Left lung (tissue), 10 donors: ENCODE measurements around the gene NUMB. TPM values are rescaled to one million over a fixed set of nuclear protein-coding genes. Genes with fewer than 3 reads are reported as not detected.

Source experiments
- ATAC-seq: fragments of 200-7000 bp; cut with Tn5 transposase; one replicate; pipeline ENCODE4 v1.9.1; 2020; ENCODE audit warnings: moderate library complexity
- DNase-seq, 4 donors: peaks; one replicate each; pipeline ENCODE4 v3.0.0-alpha.2; 2013 to 2020
- H3K27ac ChIP-seq, 2 donors: fragments of 200-600 bp; sonication (generic) in 1 of 2; one replicate each; pipeline versions ENCODE4 v1.5.0 to v1.8.0; 2020 to 2021
- H3K27me3 ChIP-seq, 2 donors: fragments of 200-600 bp; sonication (generic) in 1 of 2; one replicate each; pipeline versions ENCODE4 v1.5.0 to v1.8.0; 2020 to 2021
- H3K36me3 ChIP-seq, 2 donors: fragments of 200-600 bp; sonication (generic) in 1 of 2; one replicate each; pipeline versions ENCODE4 v1.5.0 to v1.8.0; 2020 to 2021
- H3K4me1 ChIP-seq, 2 donors: fragments of 200-600 bp; one replicate each; pipeline ENCODE4 v1.8.0; 2021
- H3K4me3 ChIP-seq, 2 donors: fragments of 200-600 bp; sonication (generic) in 1 of 2; one replicate each; pipeline versions ENCODE4 v1.5.0 to v1.8.0; 2020 to 2021; ENCODE audit warnings: mild to moderate bottlenecking in 1 of 2
- H3K9me3 ChIP-seq, 2 donors: fragments of 200-600 bp; sonication (generic) in 1 of 2; one replicate each; pipeline versions ENCODE4 v1.5.0 to v1.8.0; 2020 to 2021
- CTCF ChIP-seq, 2 donors: fragments of 200-600 bp; sonication (generic) in 1 of 2; IDR thresholded peaks; one replicate each; pipeline versions ENCODE4 v1.5.0 to v1.8.0; 2021; ENCODE audit warnings: antibody characterized with exemption in 2 of 2
- intact Hi-C, 2 donors: fragments of 100-400 bp; cut with DNase I; formaldehyde crosslinking; loops; one replicate each; pipeline versions ENCODE4 v1.11.2 to v1.14.2; 2022
- polyA plus RNA-seq, 6 donors: library from polyadenylated mRNA; unstranded; fragments of 120-200 nt; gene quantifications; one replicate each; pipeline ENCODE4 v1.2.1, GENCODE V29; 2013; ENCODE audit not compliant: insufficient read length in 6 of 6
- total RNA-seq, 2 donors: library from RNA; stranded (reverse); fragmentation: NEBNext Ultra II Directional; extraction: Animal tissue kit (Norgen Biotek cat#: 25700); gene quantifications; one replicate each; pipeline ENCODE4 v1.2.1, GENCODE V29; 2021
- donor health status: DM: no; HTN: yes; CAD: no.
- donor health status: DM: no; HTN: no; CAD: no.

NUMB gene
- total and polyA plus RNA-seq, 8 donors = 91.0 to 121 (median 105) TPM

DNA sequence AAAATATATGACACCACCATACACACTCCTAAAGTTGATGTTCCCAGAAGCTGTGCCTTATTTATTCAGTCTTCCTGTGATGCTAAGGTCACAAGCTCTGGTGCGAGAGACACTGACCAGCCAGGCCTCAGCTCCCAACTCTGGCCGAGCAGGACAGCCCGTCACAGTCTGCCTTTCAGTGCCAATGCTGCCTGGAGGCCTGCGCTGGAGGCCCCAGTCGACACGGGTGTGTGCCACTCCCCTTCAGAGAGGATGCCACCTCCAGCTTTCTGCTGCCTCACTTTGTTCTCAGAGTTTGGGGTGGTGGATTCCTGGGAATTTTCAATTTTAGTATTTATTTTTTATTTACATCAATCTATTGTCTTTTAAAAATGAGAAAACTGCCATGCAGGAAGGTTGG lies 228.3 kb downstream of the NUMB start:
- ATAC-seq = no peak
- peaks cover 14 to 31% of the 10 kb centered on the region in 2 donors for H3K4me1 ChIP-seq
- H3K4me3 ChIP-seq = no peak overlapping the region
- no peak for DNase-seq
- peaks cover 0 to 21% of the 10 kb centered on the region in 2 donors for H3K27me3 ChIP-seq
- intact Hi-C loops = no loop called here
- no peak overlapping the region for H3K27ac ChIP-seq
- no peaks in the 10 kb centered on the region for H3K9me3 ChIP-seq
- H3K36me3 ChIP-seq = peaks cover 0 to 38% of the 10 kb centered on the region in 2 donors
- no peak for TF ChIP-seq CTCF (IDR thresholded peaks at IDR 0.05)

DNA sequence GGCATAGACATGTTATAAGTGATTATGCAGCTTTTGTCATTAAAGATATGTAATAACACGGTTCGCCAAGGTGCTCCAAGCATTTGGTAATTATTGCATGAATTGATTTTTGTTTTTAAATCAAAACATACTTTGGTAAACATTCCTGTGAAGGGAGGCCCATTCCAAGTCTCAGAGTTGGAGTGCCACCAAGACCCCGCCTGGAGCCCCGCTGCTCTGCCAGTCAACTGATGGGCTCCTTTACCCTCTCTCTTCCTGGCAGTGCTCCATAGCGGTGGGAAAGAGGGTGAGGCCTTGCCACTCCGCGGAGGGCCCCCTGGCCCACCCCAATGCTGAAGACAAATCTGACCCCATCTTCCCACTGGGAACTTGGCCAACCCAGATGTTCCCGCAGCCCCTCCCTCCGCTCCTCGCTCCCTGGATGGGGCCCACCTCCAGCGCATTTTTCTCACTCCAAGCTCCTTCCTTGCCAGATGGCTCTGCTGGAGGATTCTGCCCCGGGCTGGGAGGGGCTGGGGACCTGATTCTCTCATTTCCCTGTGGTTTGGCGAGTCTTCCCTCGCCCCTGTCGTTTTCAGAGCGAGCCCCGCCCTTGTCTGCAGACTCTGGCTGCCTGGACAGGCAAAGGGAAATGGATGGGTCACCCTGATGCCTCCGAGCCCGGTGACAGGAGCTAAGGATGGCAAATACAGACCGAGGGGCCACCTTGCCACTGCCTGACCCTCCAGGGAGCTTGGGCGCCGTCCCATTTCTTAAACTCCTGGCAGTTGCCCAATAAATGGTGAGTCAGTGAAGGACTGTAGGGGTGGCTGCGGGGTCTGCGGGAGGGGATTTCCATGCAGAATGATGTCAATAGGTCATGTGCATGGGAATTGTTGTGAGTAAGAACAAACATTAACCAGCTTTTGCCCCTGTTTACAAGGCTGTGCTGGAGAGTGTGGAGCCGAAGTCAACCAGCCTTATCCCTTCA lies 230.2 kb downstream of the NUMB start:
- ATAC-seq (peak; percentile 70), DNase-seq (peak in 1 of 4 donors; percentile 39)
- no peak for TF ChIP-seq CTCF (IDR thresholded peaks at IDR 0.05)
- H3K9me3 ChIP-seq = no peaks in the 10 kb centered on the region
- intact Hi-C loops = no loop called here
- no peak overlapping the region for H3K4me3 ChIP-seq
- H3K27ac ChIP-seq = peak overlapping the region; percentile 15 to 37
- H3K4me1 ChIP-seq = peaks cover 14 to 31% of the 10 kb centered on the region in 2 donors
- H3K27me3 ChIP-seq = peaks cover 0 to 2% of the 10 kb centered on the region in 2 donors
- peaks cover 0 to 47% of the 10 kb centered on the region in 2 donors for H3K36me3 ChIP-seq

DNA sequence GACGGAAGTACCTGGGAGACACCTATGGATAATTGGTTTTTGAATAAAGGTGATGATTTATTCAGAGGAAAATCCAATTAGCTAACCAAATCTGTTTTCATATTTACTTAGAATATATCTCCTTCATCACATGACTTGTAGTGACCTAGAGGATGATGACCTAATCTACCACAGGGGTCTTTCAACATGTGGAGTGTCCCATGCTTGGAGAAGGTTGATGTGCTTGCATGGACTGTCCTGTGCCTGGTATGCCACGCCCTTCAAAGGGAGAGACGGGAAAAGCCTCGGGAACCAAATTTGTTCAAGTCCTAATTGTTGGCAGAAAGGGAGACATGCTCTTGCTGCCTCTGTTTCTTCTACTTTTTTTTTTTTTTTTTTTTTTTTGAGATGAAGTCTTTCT lies 232.8 kb downstream of the NUMB start:
- Histone ChIP-seq H3K27ac (no peak overlapping the region), H3K27me3 (no peaks in the 10 kb centered on the region), H3K36me3 (peaks cover 0 to 71% of the 10 kb centered on the region in 2 donors), H3K4me1 (peaks cover 4 to 29% of the 10 kb centered on the region in 2 donors), H3K4me3 (no peak overlapping the region), H3K9me3 (no peaks in the 10 kb centered on the region)
- ATAC-seq (no peak), DNase-seq (no peak)
- intact Hi-C loops = no loop called here
- TF ChIP-seq CTCF (IDR thresholded peaks at IDR 0.05) = no peak

Other genes with a start within 250 kb of the NUMB start
- gene PAPLN, start 221.0 kb downstream of the NUMB start, total RNA-seq = 10 to 100 TPM in 1 of 2 donors, 1 to 10 TPM in 1; 8.6 to 21.0 TPM
- 10 to 100 TPM in 4 of 6 donors, 1 to 10 TPM in 2; 7.9 to 13.6 (median 10.6) TPM for gene PAPLN, start 221.0 kb downstream of the NUMB start, polyA plus RNA-seq
- 10 to 100 TPM; 11.9 to 14.7 TPM for gene RIOX1, start 32.4 kb upstream of the NUMB start, total RNA-seq
- 1 to 10 TPM; 6.2 to 9.8 (median 8.5) TPM for gene RIOX1, start 32.4 kb upstream of the NUMB start, polyA plus RNA-seq
- gene ACOT1, start 78.6 kb upstream of the NUMB start, total RNA-seq = 10 to 100 TPM; 11.5 to 13.6 TPM
- gene ACOT1, start 78.6 kb upstream of the NUMB start, polyA plus RNA-seq = 1 to 10 TPM; 1.6 to 4.3 (median 2.4) TPM
- under 1 TPM; 0.41 to 0.63 TPM for gene HEATR4, start 100.4 kb upstream of the NUMB start, total RNA-seq
- 1 to 10 TPM; 1.3 to 1.7 (median 1.5) TPM for gene HEATR4, start 100.4 kb upstream of the NUMB start, polyA plus RNA-seq
- gene ACOT2, start 110.7 kb upstream of the NUMB start, total RNA-seq = 10 to 100 TPM; 32.5 to 44.5 TPM
- gene ACOT2, start 110.7 kb upstream of the NUMB start, polyA plus RNA-seq = 10 to 100 TPM; 24.4 to 32.3 (median 28.8) TPM
- 1 to 10 TPM; 2.7 to 4.8 TPM for gene ACOT4, start 133.3 kb upstream of the NUMB start, total RNA-seq
- under 1 TPM; 0.53 to 0.85 (median 0.72) TPM for gene ACOT4, start 133.3 kb upstream of the NUMB start, polyA plus RNA-seq
- gene ACOT6, start 154.0 kb upstream of the NUMB start, total RNA-seq = not detected
- not detected for gene ACOT6, start 154.0 kb upstream of the NUMB start, polyA plus RNA-seq
- gene DNAL1, start 186.4 kb upstream of the NUMB start, total RNA-seq = 10 to 100 TPM; 14.8 to 15.0 TPM
- gene DNAL1, start 186.4 kb upstream of the NUMB start, polyA plus RNA-seq = 10 to 100 TPM; 14.6 to 19.5 (median 17.6) TPM